K562 (cell line): ENCODE results near the gene LMF2. TPM values are rescaled to one million over a fixed set of nuclear protein-coding genes. Genes with fewer than 3 reads are reported as not detected.

Experiments used
- ATAC-seq: fragments of 200-7000 bp; cut with Tn5 transposase; 3 replicates; pipeline ENCODE4 v1.9.1; 2020; ENCODE audit warnings: moderate library complexity
- BruUV-seq: library from RNA; stranded (reverse); fragments of 400-500 nt; replicated peaks from 2 replicates; lab custom pipeline; 2021; lab: Mats Ljungman, UMichigan
- CTCF ChIA-PET: fragments of 300-600 bp; formaldehyde crosslinking; extraction: SDS; loops from one replicate; lab custom pipeline; 2021; ENCODE audit warnings: low intra/inter-chr PET ratio; lab: Yijun Ruan, JAX
- POLR2A ChIA-PET: fragments of 300-600, 350-650 bp; sonication (Branson Sonifier 250); formaldehyde crosslinking; extraction: SDS; loops from one replicate; lab custom pipeline; 2021; ENCODE audit warnings: antibody characterized with exemption, inconsistent platforms; lab: Yijun Ruan, JAX
- DNase-seq, 4 experiments: peaks; one replicate each; pipeline versions ENCODE4 v3.0.0 to v3.0.0-alpha.2; 2011 to 2018; ENCODE audit warnings: low spot score in 3 of 4, mixed read lengths in 3 of 4; ENCODE audit errors: extremely low read depth in 1 of 4
- FAIRE-seq: peaks from 2 replicates; lab custom pipeline; 2011; peaks lifted over from hg19 to GRCh38; lab: Jason Lieb, UNC
- H2AFZ ChIP-seq: 2 replicates; pipeline ENCODE4 v1.6.0; 2011; ENCODE audit warnings: low read depth, low read length, control low read depth, inconsistent platforms
- H3K27ac ChIP-seq: fragments of 200-600 bp; 3 replicates; pipeline ENCODE4 v1.8.0; 2011; ENCODE audit warnings: low read depth, mild to moderate bottlenecking, control low read depth, inconsistent platforms, low read length, moderate library complexity, mixed read lengths; ENCODE audit errors: extremely low read depth
- H3K27me3 ChIP-seq, 2 experiments: fragments of 300-600 bp in 1 of 2; 2 replicates in 1 of 2; 3 replicates in 1 of 2; pipeline versions ENCODE4 v1.6.0 to v1.8.0; 2011; ENCODE audit warnings: inconsistent platforms in 2 of 2, low read length in 2 of 2, mild to moderate bottlenecking in 1 of 2, mixed read lengths in 1 of 2, moderate library complexity in 1 of 2; ENCODE audit not compliant: control insufficient read depth in 2 of 2, insufficient read depth in 2 of 2
- H3K36me3 ChIP-seq: fragments of 300-600 bp; 3 replicates; pipeline ENCODE4 v1.8.0; 2011; ENCODE audit warnings: mild to moderate bottlenecking, low read length, inconsistent platforms; ENCODE audit not compliant: control insufficient read depth, insufficient read depth
- H3K4me1 ChIP-seq, 2 experiments: fragments of 200-600 bp in 1 of 2; replicated peaks in 1 of 2; 2 replicates in 1 of 2; 3 replicates in 1 of 2; pipeline versions ENCODE4 v1.5.1 to v1.8.0; 2011; ENCODE audit warnings: inconsistent platforms in 2 of 2, low read length in 2 of 2, mild to moderate bottlenecking in 1 of 2, mixed read lengths in 1 of 2, moderate library complexity in 1 of 2; ENCODE audit not compliant: control insufficient read depth in 2 of 2, insufficient read depth in 2 of 2
- H3K4me2 ChIP-seq: 2 replicates; pipeline ENCODE4 v1.6.1; 2011; ENCODE audit warnings: low read length, control low read depth, inconsistent platforms, mixed read lengths; ENCODE audit not compliant: insufficient read depth
- H3K4me3 ChIP-seq: fragments of 200-600 bp; sonication (generic), shearing (Covaris generic); 2 replicates; pipeline ENCODE4 v1.5.1; 2016; ENCODE audit warnings: control low read depth, inconsistent platforms
- H3K79me2 ChIP-seq: fragments of 200-600 bp; 3 replicates; pipeline ENCODE4 v1.8.0; 2011; ENCODE audit warnings: low read length, inconsistent platforms; ENCODE audit not compliant: control insufficient read depth, insufficient read depth
- H3K9ac ChIP-seq, 2 experiments: 2 replicates each; pipeline versions ENCODE4 v1.6.0 to v1.6.1; 2011; ENCODE audit warnings: low read depth in 2 of 2, low read length in 2 of 2, control low read depth in 1 of 2, inconsistent platforms in 1 of 2, mild to moderate bottlenecking in 1 of 2, mixed read lengths in 1 of 2; ENCODE audit not compliant: insufficient read depth in 1 of 2
- H3K9me1 ChIP-seq: one replicate; pipeline ENCODE4 v1.6.0; 2011; ENCODE audit warnings: inconsistent platforms, mild to moderate bottlenecking, low read length, moderate library complexity; ENCODE audit not compliant: control insufficient read depth, insufficient read depth
- H3K9me3 ChIP-seq: replicated peaks from 2 replicates; pipeline ENCODE4 v1.5.1; 2011; ENCODE audit warnings: low read depth, low read length, inconsistent platforms; ENCODE audit not compliant: control insufficient read depth, insufficient read depth
- H4K20me1 ChIP-seq: replicated peaks from 2 replicates; pipeline ENCODE4 v1.6.1; 2011; ENCODE audit warnings: low read length, inconsistent platforms, mixed read lengths; ENCODE audit not compliant: control insufficient read depth, insufficient read depth
- BDP1 ChIP-seq: IDR thresholded peaks from 3 replicates; pipeline ENCODE4 v1.6.1; 2011; ENCODE audit not compliant: insufficient read length, insufficient read depth
- MBD1 ChIP-seq: fragments of 250-450 bp; sonication (Bioruptor Pico); IDR thresholded peaks from 2 replicates; pipeline ENCODE4 v1.8.0; 2022; ENCODE audit warnings: inconsistent platforms
- SMAD1 ChIP-seq: fragments of 150-350 bp; IDR thresholded peaks from 2 replicates; pipeline ENCODE4 v1.6.1; 2014; ENCODE audit warnings: low read length, low read depth; ENCODE audit not compliant: partially characterized antibody
- ZBED1 ChIP-seq: IDR thresholded peaks from 2 replicates; pipeline ENCODE4 v1.6.1; 2014
- ZBTB5 ChIP-seq: fragments of 450-650 bp; IDR thresholded peaks from 2 replicates; pipeline ENCODE4 v1.6.1; 2017; ENCODE audit warnings: antibody characterized with exemption
- ZNF24 ChIP-seq: fragments of 450-650 bp; IDR thresholded peaks from 2 replicates; pipeline ENCODE4 v1.6.1; 2016
- WGBS: fragments of 100-300 bp; shearing (Covaris generic); methylation state at CpG from one replicate; pipeline ENCODE4 v1.1.6; 2016; ENCODE audit warnings: low coverage, mixed read lengths; ENCODE audit not compliant: insufficient coverage; ENCODE audit errors: missing lambda C conversion rate; 5-methylcytosine and 5-hydroxymethylcytosine counted together
- in situ Hi-C: fragments of 300-500 bp; cut with MboI; formaldehyde crosslinking; loops from 4 replicates; pipeline ENCODE4 v1.15.0; 2018; ENCODE audit warnings: inconsistent platforms, mixed read lengths
- intact Hi-C: fragments of 100-400 bp; cut with micrococcal nuclease; formaldehyde crosslinking; loops from 2 replicates; pipeline ENCODE4 v1.14.2; 2022
- polyA plus RNA-seq, 8 experiments: library from polyadenylated mRNA; depleted of rRNA in 4 of 8; stranded (reverse) in 5 of 8; unstranded in 3 of 8; fragments of >200 nt; fragmentation: Nextera tagmentation in 2 of 8; fragmentation: Illumina TruSeq in 1 of 8; extraction: Ambion mirVana in 2 of 8; extraction: Trizol in 1 of 8; gene quantifications; 2 replicates each; pipeline versions ENCODE4 v1.2.1 to v1.2.3, GENCODE V29; 2011 to 2014; ENCODE audit warnings: inconsistent platforms in 1 of 8, missing spikeins in 1 of 8
- total RNA-seq, 7 experiments: library from RNA; depleted of rRNA in 6 of 7; stranded (reverse); fragments of >200 nt in 6 of 7; fragmentation: Illumina TruSeq in 2 of 7; extraction: Trizol in 2 of 7; gene quantifications; 2 replicates each; pipeline versions ENCODE4 v1.2.1 to v1.2.3, GENCODE V29; 2011 to 2021; ENCODE audit warnings: low replicate concordance in 1 of 7
- TF ChIP-seq, protein P1 (sequence below): fragments of 450-650 bp; IDR thresholded peaks from 2 replicates; pipeline ENCODE4 v1.6.1; 2018; ENCODE audit warnings: mild to moderate bottlenecking, low read depth; ENCODE audit not compliant: partially characterized antibody
- TF ChIP-seq, protein P2 (sequence below): sonication (generic); formaldehyde crosslinking; IDR thresholded peaks from 2 replicates; pipeline ENCODE4 v1.8.0; 2022; ENCODE audit warnings: mild to moderate bottlenecking, missing genetic modification reagents, borderline replicate concordance
- TF ChIP-seq, protein P3 (sequence below), 2 experiments: fragments of 450-650 bp; conservative IDR thresholded peaks; 2 replicates each; pipeline ENCODE4 v1.6.1; 2017; ENCODE audit warnings: mild to moderate bottlenecking in 2 of 2, moderate library complexity in 2 of 2

The LMF2 gene
- total and polyA plus RNA-seq, 9 of the 15 experiments (the other 6 are each of a cell fraction or from before 2014, with no cell fraction given): 0.08 to 37.1 (median 7.6) TPM

- TF ChIP-seq MBD1: no peak
Measured at GRCh38 chr22:50505276-50505775, 2.2 kb downstream of the LMF2 start (continued).

DNA sequence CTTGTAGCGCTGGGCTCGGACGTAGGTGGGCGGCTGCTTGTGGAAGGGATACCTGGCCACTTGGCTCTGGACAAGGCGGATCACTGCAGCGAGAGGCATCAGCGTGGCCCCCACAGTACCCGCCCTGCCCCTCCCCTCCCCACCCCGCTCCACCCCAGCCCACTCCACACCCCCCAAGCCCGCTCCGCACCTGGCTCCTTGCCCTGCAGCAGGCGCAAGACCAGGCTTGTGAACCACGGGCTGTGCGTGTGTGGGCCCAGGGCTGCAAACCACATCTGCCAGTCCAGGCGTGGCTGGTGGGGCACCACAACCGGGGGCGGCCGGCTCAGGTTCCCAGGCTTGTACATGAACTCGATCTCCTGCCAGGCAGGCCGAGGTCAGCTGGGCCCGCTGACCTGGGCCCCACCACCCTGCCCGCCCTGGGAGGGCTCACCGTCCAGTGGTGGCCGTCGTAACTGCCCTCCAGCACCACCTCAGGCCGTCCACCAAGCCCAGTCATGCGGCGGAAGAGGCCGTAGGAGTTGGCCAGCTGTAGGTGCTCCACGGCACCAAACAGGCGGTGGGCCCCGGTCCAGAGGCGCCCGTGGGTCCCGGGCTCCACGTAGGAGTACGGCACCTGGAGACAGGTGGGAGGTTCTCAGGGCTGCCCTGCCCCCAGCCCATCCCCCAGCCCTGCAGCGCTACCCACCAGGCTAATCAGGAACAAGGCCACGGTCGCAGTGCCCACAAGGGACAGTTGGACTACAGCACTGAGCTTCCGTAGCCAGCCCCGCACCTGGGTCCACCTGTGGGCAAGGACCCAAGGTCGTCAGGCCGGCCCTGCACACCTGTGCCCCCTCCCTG, 2.9 kb downstream of the LMF2 start:
- Histone ChIP-seq H3K36me3 (peaks cover 22% of the 10 kb centered on the region; the same call in 1 of the 3 replicates), H3K79me2 (peaks cover 24% of the 10 kb centered on the region), H3K4me3 (no peak overlapping the region), H4K20me1 (no peaks in the 10 kb centered on the region), H3K4me2 (no peak overlapping the region), H3K27ac (no peak overlapping the region), H3K27me3 (no peaks in the 10 kb centered on the region), H3K9ac (no peak overlapping the region), H3K4me1 (peaks cover 0 to 27% of the 10 kb centered on the region in 2 experiments; a peak in 3 of 5 replicates), H3K9me1 (no peaks in the 10 kb centered on the region), H2AFZ (no peak overlapping the region), H3K9me3 (0 out of 2 replicates have a peak, but pooled peaks cover 1% of the 10 kb centered on the region)
- DNase-seq (no peak), FAIRE-seq (no peak), ATAC-seq (no peak)
- in situ Hi-C loops (no loop called here), intact Hi-C loops (no loop called here)
- BruUV-seq: no TSS peak
- WGBS: 94% methylated on average over 12 of the region's 44 CpGs
- ChIA-PET CTCF (no interaction called here), POLR2A (interaction anchor here (1.2 kb wide), 1 partner anchor 34 kb away, joined by 4 read pairs; no protein-coding TSS in a partner anchor)
- no peak for TF ChIP-seq SMAD1
- TF ChIP-seq, protein P1, sequence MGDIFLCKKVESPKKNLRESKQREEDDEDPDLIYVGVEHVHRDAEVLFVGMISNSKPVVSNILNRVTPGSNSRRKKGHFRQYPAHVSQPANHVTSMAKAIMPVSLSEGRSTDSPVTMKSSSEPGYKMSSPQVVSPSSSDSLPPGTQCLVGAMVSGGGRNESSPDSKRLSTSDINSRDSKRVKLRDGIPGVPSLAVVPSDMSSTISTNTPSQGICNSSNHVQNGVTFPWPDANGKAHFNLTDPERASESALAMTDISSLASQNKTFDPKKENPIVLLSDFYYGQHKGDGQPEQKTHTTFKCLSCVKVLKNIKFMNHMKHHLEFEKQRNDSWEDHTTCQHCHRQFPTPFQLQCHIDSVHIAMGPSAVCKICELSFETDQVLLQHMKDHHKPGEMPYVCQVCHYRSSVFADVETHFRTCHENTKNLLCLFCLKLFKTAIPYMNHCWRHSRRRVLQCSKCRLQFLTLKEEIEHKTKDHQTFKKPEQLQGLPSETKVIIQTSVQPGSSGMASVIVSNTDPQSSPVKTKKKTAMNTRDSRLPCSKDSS: no peak
- TF ChIP-seq, protein P2, sequence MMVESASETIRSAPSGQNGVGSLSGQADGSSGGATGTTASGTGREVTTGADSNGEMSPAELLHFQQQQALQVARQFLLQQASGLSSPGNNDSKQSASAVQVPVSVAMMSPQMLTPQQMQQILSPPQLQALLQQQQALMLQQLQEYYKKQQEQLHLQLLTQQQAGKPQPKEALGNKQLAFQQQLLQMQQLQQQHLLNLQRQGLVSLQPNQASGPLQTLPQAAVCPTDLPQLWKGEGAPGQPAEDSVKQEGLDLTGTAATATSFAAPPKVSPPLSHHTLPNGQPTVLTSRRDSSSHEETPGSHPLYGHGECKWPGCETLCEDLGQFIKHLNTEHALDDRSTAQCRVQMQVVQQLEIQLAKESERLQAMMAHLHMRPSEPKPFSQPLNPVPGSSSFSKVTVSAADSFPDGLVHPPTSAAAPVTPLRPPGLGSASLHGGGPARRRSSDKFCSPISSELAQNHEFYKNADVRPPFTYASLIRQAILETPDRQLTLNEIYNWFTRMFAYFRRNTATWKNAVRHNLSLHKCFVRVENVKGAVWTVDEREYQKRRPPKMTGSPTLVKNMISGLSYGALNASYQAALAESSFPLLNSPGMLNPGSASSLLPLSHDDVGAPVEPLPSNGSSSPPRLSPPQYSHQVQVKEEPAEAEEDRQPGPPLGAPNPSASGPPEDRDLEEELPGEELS (CRISPR knock-in tag): no peak
- TF ChIP-seq ZBTB5: no peak
- TF ChIP-seq BDP1: no peak
- TF ChIP-seq, protein P3, sequence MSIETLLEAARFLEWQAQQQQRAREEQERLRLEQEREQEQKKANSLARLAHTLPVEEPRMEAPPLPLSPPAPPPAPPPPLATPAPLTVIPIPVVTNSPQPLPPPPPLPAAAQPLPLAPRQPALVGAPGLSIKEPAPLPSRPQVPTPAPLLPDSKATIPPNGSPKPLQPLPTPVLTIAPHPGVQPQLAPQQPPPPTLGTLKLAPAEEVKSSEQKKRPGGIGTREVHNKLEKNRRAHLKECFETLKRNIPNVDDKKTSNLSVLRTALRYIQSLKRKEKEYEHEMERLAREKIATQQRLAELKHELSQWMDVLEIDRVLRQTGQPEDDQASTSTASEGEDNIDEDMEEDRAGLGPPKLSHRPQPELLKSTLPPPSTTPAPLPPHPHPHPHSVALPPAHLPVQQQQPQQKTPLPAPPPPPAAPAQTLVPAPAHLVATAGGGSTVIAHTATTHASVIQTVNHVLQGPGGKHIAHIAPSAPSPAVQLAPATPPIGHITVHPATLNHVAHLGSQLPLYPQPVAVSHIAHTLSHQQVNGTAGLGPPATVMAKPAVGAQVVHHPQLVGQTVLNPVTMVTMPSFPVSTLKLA (conservative IDR thresholded peaks at IDR 0.05): no peak
- TF ChIP-seq ZNF24: no peak
- TF ChIP-seq ZBED1: no peak
